Activated CD4-positive, alpha-beta T cell treated with anti-CD3 and anti-CD28 coated beads, Interleukin-2, amount 50 U/mL, for 4 hours (primary cell): ENCODE measurements around the gene FILIP1L.

Experiments
- DNase-seq, 2 experiments: peaks; one replicate each; pipeline ENCODE4 v3.0.0-alpha.2; 2020

The FILIP1L gene

DNA sequence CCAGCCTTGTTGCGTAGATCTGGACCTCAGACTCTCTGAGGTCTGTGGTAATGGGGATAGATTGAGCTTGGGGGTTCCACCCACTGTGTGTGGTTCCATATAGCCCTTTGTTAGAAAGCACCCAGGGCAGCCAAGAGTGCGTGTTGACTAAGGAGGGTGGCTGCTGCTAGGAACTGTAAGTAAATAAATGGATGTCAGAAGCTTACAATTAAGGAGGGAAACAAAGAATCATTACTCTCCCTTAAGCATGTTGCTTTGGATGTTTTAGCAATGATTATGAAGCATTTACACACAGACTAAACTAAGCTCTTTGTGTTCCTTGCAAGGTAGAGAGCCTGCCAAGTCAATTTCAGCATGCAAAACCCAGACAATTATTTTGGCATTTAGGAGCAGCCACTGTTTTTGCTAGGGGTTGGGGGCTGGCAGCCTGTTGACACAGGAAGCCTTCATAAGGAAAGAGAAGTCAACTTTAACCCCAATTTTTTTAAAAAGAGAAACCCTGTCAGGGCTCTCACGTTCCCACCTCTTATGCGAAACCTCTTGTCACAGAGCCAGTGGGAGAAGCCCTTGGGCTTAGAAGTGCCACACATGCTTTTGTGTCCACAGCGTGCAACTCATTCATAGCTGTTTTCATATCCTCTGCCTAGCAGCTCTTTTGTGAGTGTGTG, 168.8 kb downstream of the FILIP1L start:
- no peak for DNase-seq

DNA sequence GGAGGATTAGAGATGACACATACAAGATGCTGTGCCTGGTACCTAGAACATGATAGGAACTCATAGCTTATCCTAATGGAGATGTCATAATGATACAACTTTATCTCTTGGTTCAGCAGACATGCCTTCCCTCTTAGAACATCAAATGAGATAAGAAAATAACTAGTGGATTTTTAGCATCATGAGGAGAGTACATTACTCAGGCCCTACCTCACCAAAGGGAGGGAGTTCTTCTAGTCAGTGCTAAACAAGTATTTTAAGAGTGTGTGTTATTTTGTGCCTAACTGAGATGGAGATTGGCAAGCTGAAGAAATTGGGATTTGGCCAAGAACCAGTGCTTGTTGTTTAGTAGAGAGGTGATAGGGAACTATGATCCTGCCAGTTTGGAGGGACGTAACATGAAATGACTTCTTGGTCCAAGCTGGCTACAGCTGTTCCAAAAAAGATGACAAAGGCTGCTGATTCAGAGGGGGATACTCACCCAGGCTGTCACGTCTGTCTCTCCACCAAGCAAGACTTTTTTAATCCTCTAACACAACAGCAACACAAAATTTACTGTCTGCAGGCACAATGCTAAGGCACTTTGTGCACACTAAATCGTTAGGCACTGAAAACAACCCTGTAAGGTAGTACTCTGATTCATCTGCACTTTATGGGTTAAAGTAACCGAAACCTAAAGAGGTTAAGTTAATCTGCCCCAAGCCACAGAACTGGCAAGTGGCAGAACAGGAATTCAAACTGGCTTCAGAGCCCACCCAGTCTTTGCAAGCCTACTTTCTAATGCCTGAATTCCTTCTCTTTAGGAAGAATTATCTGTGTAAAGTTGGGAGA, 170.2 kb downstream of the FILIP1L start:
- no peak for DNase-seq

DNA sequence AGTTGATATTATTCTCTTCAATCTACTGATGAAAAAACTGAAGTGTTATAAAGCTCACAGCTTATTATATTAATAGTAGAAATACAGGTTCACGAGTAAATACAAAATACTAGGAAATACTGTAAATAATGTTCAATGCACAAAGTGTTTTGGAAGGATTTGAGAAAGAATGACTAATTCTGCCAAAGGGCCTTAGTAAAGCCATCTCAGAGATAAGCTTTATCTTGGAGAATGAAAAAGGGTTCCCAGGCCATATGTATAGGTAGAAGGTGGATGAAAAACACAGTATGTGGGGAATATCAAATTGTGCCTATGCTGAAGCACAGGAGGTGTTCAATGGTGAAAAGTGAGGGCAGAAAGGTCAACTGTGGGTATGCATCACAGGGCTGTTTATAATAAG, 173.1 kb downstream of the FILIP1L start:
- DNase-seq, result no peak

DNA sequence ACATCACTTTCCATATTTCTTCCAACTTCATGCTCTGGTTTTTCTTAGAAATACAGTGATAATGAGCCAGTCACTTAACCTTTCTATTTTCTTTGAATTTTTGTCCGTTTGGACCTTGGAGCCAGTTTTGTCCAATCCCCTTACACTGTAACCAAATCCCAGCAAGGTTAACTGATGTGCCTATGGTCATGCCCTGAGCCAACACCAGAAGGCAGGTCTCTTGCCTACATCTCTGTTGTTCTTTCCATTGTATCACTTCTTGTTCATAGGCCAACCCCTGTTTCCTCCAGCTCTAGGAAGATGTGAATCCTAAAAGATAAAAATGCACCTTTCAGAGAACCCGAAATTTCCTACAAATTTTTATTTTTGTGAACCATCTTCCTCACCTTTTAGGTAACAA, 174.0 kb downstream of the FILIP1L start:
- DNase-seq, result no peak

DNA sequence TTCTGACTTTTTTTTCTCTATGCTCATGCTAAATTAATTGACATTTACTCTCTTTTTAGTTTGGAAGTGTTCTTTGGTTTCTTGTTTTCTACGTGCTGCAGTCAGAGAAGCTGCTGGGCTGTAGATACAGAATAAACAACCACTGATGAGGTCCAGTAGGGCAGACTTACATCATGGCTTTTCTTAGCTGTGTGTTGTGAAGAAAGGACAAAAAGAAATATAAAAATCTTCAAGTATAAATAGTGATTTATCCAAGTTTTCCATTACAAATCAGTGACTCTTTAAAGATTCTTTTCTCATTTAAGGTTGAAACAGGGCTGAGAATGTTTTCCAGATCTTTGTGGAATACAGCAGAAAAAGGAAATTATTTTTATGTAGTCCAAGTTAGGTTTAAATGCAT, 174.4 kb downstream of the FILIP1L start:
- no peak for DNase-seq

DNA sequence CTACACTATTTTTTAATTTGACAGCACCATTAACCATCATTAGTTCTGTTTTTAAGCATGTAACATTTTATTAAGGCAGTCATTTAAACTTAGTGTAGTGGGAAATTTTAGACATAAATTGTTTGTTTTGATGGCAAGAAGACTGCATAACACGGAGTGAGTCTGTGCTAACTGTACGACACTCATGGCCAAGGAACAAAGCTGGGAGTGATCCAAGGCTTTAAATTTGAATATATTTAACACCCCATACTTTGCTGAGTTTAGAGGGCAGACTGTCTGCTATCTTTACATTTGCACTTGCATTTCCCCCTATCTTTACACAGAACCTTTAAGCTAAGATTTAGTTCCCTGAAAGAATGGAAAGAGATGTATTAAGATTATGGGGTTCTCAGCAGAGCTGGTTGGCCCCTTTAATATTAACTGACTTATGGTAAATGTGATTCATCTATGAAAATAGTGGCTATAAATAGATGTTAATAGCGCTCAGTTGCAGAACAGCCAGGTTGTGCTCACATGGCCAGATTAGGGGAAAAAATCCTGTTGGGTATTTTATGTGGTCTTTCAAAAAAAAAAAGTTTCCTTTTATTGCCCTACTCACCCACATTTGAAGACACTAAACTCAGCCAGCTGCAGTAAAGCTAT, 175.9 kb downstream of the FILIP1L start:
- DNase-seq, result no peak

DNA sequence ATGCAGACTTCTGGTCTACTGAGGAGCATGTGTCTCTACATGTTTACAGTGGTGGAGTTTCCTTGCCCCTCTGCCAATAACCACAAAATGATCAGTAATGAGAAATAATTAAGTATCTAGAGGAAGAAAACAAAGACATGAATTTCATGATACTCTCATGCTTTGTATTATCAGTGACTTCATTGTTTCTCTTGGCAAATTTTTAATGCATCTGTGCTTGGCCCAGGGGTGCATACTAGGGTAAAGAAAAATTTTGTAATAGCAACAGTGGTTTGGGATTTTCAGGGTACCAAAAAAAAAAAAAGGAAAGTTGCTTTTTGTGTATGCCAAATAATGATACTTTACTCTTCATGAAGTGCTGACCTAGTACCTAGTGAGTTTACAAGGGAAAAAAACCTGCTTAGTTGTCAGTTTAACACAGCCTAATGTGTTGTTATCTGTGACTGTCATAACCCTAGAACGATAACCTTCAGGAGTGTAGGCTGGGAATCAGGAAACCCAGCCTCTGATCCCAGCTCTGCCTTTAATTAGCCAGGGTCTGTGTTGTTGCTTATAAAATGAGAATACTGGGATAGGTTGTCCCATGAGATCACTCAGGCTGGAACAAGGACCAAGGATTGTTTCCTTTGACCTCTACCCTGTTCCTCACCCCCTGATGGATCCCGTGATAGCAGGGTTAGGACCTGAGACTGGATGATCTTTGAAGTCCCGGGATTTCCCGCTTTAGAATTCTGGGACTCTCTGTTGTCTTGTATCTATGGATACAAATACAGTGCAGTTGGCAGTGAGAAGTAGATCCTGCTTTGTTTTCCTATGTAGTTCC, 179.1 kb downstream of the FILIP1L start:
- DNase-seq, result no peak

DNA sequence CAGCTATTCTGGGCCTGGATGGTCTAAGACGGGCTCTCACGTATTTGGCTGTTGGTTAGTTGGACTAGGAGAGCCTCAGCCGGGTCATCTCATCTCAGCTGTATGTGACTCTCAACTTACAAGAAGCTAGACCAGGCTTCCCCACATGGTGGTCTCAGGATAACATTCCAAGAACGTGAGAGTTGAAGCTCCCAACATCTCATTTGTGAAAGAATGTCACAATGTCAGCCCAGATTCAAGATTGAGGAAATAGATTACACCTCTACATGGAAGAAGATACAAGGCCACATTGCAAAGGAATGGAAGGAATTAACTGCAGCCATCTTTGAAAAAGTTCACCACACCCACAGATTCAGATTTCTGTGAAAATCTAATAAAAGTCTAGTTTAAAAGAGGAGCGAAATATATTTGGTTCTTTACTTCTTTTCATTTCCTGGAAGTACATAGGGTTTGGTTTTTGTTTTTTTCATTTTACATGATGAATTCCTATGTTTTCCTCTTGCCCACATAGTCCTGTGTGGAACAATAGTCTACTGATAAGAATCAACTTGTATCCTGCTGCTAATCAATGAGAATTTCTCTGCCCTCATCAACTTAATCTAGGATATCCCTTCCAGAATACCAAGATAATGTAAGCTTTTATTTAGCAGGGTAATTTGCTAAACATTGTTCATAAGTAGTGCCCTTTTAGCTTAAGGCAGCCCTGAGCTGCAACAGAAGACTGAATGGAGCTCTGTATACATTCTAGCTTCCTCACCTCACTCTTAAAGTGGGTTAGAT, 180.1 kb downstream of the FILIP1L start:
- no peak for DNase-seq

DNA sequence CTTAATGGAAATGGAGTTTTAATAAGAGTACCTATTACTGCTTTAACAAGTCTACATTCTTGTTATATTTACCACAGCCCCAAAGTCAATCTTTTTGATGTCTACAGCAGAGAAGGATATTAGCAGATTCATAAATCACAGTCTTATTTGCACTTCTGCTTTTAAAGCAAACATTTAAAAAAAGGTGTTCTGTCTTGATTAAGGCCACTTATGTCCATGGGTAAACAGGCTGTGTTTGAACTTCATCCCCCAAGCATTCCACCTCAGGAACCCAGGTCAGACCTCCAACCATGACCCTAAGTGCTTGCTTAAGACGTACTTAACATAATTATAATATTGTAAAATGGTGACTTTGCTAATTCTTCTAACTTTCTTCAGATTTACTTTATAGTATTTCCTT, 183.2 kb downstream of the FILIP1L start:
- DNase-seq, result no peak

DNA sequence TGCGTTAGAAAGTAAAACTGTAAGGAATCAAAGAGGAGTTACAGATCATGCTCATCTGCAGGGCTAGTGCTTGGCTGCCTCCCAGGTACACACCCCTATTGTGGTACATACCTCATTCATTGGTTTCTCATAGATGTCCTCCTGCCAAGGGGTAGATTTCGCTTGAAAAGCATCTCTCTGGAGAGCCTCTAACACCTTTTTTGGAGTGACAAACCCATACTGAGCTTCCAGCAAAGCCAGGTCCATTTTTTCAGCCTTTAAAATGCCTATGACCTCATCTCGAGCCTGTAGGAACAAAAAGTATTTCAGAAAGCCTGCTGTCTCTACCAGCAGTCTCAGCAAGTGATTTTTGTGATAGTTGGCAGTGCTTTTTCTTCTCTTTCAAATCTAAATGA, 184.6 kb downstream of the FILIP1L start:
- DNase-seq, result no peak

DNA sequence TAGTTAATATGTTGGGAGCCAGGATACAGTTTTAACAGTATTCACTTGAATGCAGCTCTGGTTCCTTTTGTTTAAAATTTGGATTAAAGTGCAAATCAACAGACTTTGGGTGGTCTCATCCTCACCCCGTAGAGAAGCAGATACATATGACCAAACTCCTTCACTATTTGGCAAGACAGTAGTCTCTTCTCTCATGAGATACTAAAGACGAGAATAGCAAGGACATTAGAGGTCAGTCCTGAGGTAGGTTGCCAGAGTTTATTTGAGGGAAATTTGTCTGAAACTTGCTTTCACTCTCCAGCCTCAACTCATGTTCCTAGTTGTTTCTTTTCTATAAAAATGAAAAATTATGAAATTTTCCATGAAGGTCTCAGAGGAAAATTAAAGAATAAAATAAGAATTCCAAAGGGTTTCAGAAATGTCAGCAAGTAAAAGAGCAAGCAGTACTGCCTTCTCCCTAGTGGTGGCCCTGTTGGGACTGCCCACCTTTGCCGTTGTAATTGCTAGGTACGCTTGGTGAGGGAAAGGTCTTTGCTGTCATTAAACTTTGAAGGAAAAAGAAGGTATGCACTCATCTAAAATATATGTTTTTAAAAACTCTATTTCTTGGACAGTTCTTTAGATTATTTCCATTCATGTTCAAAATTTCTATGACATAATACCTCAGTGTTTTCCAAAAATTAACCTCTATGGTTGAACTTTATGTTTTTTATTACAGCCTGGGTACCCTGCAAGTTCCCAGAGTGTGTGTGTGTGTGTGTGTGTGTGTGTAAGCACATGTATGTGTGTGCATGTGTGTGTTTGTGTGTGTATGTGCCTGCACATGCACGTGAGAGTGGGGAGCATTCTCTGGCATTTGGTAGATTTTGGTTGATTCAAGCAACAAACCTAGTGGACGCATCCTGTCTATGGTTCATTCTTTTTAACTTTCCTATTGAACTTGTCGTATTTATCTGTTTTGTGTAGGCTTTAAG, 185.2 kb downstream of the FILIP1L start:
- no peak for DNase-seq

DNA sequence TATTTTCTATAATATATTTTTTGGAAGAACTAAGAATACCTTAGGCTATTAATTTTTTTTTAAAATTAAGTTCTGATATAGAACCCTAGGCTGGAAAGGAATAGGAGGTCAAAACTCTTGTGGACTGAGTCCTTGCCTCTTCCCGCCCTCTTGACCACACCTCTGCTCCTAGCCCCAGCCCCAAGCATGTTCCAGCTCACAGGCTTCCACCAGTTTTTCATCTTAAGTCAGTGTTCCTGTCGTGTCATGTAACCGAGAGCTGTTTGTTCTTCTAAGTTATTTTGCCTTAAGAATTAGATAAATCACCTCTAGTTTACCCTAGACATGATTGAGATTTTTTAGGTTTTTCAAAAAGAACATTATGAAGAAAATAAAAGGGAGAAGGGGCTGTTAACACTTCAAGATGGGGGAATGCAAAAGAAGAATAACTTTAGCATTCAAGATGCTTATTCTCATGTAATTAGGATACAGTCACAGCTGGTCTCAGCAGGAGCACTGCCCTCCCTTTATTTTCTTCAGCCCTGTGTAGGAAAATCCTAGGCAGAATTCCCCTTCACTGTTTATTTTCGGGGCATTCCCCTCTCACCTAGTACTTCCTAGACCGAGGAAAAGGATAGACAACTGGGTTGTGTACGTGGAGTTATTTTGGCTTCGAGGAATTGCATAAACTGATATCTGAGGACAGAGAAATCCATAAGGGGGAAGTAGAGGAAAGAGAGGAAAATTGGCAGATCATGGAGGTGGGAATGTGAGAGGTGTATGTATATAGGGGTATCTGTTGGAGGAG, 186.4 kb downstream of the FILIP1L start:
- DNase-seq, result no peak

DNA sequence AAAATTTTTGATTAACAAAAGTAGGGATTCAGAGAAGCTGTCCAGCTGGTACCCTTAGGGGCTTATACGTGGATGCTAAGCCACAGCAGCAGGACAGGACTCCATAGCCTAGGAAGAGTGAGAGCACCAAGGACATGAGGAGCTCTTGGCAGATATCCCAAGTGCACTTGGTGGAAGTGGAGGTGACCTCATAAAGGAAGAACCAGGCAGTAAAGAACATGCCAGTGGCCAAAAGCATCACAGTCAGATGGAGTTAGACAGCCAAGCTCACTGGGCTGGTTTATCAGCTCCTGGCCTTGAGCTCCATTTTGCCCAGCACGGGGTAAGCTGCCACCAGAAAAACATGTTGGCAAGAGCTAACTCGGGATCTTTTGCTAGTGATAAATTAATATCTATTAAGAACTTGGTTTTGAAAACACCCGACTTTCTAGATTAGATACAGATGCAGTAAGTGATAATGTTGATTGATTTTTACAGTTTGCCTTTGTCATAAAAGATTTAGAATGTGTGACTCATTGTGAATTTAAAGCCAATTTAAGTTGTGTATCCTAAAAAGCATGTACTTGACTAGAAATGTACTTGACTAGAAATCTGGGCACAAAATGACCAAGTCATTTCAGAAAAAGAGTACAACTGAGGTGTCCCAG, 188.6 kb downstream of the FILIP1L start:
- no peak for DNase-seq

DNA sequence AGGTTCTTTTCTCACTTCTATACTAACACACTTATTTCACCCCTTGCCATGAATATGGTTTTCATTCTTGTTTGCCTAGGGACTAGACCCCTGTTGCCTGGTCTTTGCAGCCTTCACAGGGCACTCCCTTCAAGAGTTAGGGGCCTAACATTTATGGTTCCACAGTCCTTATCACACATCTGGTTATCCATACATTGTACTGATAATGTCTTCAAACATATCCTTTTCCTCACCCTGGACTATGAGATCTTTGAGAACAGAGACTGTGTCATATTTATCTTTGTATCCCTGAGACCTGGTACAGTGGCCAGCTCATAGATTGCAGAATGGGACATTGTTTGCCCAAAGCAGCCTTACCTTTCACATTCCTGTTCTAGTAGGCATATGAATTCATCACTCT, 190.4 kb downstream of the FILIP1L start:
- no peak for DNase-seq

DNA sequence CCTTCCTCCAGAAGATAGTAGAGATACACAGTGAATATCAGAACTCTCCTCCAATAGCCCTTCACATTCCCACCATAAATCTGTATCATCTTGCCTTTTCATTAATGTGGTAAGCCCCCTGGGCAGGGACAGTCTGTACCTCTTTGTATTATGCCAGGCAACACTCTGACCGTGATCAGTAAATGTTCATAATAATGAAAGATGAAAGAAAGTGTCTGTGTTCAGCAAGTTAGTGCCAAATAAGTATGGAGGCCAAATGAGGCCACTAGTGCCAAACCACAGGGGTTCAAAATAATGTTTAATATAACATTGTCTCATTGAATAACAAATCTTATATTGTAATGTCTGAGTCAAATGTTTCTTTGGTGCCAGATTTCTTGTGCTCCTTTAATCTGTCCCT, 192.3 kb downstream of the FILIP1L start:
- DNase-seq, result no peak

DNA sequence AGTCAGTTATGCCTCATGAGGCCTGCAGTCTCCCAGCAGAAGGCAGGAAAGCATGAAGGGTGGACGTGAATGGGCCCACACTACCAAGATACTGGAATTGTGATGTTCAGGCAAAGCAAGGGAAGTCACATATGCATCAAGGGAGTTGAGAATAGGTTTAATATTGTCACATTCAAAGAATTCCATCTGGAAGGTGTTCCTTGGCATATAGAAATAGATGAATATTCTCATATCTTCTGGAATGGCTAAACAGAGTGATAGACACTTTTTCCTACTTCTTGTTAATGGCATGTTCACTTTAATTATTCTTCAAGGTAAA, 193.0 kb downstream of the FILIP1L start:
- DNase-seq, result no peak

DNA sequence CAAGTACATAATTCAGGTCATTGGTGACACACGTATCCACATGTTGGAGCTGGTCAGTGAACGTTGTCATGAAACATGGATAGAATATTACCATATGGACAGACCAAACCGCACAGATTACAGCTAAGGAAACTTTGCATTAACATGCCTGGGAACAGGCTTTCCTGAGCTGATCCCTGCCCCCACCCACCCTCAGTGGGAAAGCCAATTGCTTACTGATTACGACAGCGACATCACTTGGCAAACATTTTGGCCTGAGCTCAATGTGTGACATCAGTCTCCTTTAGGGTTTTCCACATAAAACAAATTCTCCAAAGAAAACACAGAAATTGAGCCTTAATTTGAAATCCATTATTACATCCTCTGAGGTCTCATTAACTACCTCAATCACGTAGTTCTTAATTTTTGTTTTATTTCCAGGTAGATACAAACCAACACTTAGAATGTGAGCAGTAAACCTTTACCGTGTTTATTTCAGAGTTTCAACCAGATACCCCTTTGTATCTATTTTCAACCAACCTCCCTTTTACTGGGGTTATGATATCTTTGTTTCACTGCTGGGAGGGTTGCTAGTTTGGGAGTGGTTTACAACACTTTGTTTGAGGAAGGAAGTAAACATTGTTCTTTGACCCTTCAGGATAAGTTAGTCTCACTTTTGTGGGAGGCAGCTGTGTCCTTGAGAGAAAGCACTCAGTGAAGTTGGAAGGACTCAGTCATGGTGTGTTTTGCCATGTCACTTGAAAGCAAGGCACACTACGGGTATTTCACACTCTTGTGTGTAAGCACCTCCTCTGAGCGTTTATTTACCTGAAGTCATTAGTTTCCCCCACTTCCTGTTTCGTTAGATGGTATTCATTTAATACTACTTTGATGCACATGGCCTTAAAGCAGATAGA, 193.6 kb downstream of the FILIP1L start:
- DNase-seq, result no peak

DNA sequence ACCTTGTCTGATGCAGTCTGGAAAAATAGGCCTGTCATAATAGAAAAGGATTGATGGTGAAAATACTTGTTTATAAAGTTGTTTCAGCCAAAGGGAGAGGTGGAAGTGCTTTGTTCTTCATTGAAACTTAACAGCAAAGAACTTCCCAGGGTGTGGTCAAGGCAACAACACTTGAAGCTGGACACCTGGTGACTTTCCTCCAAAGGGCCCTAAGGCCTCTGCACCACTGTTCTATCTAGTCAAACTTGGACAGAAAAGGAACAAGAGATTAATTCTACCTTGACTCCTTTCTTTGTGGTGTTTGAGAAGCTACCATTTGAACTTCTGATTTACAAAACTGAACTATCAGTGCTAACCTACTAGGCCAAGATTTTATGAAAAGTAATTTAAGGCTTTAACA, 194.6 kb downstream of the FILIP1L start:
- no peak for DNase-seq

DNA sequence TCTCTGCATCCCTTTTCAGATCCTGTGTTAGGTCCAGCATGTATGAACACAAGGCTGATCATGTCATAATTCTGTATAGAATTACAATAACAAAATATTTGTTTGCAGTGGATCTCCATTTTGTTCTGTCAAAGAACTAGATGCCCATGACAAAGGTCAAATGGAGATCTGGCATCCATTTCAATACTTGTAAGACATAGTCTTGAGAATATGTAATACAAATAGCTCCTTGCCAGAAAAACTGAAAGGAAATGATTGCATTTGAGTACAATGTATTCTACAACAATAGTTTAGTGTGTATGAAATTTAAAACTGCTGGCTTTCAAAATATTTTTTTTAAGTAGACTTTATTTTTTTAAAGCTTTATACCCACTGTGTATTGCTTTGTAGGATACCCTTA, 195.6 kb downstream of the FILIP1L start:
- DNase-seq, result no peak
